NCI-H1105 treated with DMSO at 0.1 percent for 48 hours (cell line): ENCODE results near the gene C20orf204.
A peak's percentile ranks its signal among the peaks of the same experiment; 100 is the strongest.

Experiments used
- DNase-seq: peaks from one replicate; lab custom pipeline; 2025; lab: John Stamatoyannopoulos, UW

Gene C20orf204

GRCh38 chr20:64072498-64073063 lies 36.6 kb downstream of the C20orf204 start:
- DNase-seq = no peak

DNA sequence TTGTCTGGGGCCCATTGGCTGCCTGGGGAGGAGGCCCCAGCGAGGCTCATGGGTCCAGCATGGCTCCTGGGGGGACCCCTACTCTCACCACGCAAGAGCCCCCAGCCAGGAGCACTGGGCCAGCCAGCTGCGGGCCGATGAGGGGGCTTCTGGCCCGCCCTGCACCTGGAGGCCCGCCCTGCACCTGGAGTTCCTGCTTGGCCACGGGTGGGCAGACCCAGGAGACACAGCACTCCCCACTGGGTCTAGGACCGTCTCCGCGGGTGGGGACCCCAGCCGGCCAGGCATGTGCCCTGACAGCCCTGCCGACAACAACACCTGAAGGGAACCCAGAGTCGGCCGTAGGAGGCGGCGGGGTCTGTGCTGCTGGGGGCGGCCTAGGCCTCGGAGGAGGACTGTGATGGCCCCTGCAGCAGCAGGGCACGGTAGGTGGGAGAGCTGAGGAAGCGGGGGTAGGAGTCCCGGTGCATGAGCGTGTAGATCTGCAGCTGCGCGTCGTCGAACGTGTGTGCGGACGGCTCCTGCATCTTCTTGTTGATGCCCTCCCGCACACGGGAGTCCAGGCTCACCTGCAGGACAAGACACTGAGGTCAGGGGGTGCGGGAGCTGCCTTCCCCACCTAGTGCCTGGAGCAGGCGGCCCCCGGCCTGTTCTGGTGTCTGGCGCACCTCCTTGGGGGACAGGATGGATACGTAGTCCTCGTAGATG lies 37.6 kb downstream of the C20orf204 start:
- DNase-seq = no peak

- DNase-seq = no peak
Observed at GRCh38 chr20:64074184-64074789, 38.3 kb downstream of the C20orf204 start.

DNA sequence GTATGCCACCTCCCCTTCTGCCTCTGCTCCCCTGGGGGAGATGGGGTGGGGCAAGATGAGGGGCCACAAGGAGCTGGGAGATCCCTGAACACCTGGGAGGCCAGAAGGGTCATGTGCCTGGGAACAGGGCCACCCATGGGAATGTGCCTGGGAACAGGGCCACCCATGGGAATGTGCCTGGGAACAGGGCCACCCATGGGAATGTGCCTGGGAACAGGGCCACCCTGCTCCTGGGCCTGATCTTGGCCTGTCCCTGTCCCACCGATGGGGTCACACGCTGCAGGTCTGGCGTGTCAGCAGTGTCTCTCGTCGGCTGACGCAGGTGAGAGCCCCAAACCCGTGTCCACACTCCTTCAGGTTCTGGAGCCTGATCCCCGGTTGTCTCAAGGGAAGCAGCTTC lies 39.0 kb downstream of the C20orf204 start:
- no peak for DNase-seq

DNA sequence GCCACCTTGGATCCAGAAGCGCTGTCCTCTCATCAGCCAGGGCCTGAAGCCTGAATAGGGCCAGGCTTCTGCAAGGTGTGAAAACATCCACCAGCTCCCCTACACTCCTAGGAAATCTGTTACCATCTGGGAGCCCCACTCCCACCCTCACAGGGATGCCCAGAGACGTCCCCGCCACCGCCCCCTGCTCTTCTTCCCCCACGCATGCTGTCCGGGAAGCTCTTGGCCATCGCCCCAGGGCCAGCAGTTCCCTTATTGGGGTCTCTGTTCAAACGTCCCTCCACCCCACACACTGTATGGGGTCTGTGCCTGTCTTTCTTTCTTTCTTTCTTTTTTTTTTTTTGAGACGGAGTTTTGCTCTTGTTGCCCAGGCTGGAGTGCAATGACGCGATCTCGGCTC lies 39.6 kb downstream of the C20orf204 start:
- no peak for DNase-seq

- DNase-seq = no peak
Observed at GRCh38 chr20:64076061-64076997, 40.3 kb downstream of the C20orf204 start.

DNA sequence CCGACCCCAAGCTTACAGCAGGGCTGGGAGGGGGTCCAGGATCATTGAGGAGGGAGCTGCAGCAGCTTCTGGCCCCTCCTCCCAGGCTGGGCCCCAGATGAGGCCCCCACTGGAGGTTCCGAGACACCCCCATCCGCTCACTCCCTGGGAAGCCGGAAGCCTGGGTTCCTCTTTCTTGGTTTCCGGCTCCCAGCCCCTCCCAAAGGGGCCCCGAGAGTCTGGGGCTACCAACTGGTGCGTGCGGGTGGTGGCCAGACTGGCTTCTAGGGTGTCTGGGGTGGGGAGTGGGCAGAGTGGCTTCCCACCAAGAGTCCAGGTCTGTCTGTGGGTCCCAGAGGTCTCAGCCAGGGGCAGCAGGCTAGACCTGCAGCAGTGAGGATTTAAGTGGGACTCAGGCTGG lies 41.1 kb downstream of the C20orf204 start:
- no peak for DNase-seq

GRCh38 chr20:64077541-64077875 lies 41.5 kb downstream of the C20orf204 start:
- DNase-seq = no peak

DNA sequence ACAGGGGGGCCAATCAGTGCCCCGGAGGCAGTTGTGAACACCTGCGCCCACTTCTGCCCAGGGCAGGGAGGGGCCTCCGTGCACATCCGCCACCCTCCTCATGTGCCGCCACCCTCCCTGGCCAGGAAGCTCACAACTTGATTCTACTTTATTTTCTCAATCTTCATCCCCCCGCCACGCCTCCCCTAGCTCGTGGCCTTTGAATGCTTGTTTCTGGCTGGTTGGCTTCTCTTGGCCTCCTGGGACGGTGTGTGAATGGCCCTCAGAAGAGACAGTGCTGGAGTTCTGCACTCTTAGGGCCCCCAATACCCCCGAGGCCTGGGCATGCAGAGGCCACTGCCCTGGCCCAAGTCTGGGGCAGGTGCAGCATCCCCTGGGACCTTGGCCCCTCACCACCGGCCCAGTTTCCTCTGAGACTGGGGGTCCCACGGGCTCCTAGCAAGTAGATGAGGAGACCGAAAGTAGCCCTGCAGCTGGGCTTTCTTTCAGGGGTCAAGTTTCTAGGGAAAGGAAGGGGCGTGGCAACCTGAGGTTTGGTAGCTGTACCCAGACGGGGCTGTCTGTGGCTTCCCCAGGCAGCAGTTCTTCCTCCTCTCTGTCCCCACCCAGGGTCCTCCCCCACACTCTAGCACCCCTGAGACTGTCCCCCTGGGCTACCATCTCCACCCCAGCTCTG lies 42.0 kb downstream of the C20orf204 start:
- DNase-seq = no peak

GRCh38 chr20:64078934-64079272 lies 42.9 kb downstream of the C20orf204 start:
- DNase-seq = no peak

GRCh38 chr20:64079273-64080012 lies 43.5 kb downstream of the C20orf204 start, which contains the start of gene RGS19:
RGS19 (minus strand) TSS chr20:64079518; CDS start chr20:64076886, 2,632 bp downstream.
- DNase-seq = peak; percentile 28

DNA sequence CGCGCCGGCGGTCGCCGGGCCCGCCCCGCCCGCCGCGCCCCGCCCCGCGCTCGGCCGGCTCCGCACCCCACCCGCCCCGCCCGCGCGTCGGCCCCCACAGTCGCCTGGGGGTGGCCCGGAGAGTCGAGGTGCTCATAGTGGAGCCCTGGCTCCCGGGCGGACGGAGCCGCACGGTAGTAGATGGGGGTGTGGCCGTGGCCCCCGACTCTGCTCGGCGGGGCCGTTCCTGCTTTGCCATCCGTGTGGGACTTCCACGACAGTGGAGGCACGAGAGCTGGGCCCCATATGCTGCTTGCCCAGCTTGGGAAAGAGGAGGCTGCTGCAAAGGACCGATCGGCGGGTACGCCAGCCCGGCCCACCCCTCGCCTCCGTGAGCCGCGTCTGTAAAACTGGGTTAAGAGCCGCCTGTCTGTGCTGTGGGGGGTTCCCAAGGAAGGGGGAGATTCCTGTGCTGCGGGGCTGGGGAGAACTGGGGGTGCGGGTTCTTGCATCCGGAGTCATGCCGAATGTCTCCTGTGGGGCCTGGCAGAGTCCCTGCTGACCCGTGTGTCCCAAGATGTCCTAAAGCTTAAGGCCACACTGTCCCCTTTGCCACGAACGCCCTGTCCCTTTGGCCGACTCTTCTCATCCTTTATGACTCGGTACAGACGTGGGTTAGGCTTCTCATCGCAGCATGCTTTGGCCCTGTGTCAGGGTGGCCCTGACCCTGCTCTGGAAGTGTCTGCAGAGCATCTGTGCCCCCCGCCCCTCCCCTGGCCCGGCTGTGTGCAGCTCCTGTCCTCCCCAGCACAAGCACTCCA lies 44.2 kb downstream of the C20orf204 start, which contains the start of gene OPRL1:
Gene OPRL1, plus strand, starts transcription at position 70 of the 800 bp plus-strand sequence. CDS start 12,639 bp downstream, outside the sequence.
- DNase-seq = no peak

DNA sequence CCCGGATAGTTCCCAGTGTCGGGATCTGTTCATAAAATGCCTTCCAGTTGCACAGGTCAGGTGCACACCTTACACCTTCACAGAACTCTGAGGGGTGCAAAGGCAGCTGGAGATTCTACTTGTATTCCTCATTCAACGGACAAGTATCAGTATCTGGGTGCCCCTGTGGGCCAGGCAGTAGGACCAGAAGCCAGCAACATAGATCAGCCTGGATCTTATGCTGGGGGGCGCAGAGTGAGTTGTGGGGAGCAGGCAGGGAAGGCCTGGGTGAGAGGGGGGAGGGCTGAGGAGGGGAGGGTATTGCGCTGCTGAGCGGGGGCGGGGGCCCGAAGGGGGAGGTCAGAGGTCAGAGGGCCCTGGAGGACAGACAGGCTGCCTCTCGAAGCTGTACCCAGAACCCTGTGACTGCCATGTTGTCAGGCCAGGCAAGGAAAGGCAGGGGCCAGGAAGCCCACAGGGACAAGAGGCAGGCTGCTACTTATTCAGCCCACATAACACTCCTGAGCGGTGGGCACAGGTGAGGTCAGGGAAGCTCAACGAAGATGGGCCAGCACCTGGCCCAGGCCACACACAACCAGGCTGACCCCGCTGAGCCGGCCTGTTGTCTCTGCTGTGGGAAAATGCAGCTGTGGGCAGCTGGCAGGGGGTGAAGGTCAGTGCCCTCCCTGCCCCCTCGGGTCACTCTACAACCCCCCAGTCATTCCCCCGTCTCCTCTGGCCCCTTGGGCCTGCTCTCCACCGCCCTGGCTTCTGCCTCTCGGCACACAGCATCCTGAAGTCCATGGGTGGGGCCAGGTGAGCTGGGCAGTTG lies 45.0 kb downstream of the C20orf204 start:
- no peak for DNase-seq

GRCh38 chr20:64081624-64081964 lies 45.6 kb downstream of the C20orf204 start:
- no peak for DNase-seq

- no peak for DNase-seq
Observed at GRCh38 chr20:64082126-64082731, 46.2 kb downstream of the C20orf204 start.

- DNase-seq = no peak
Observed at GRCh38 chr20:64082820-64083377, 46.9 kb downstream of the C20orf204 start.

- peak; percentile 76 for DNase-seq
Observed at GRCh38 chr20:64083378-64083803, 47.4 kb downstream of the C20orf204 start.

DNA sequence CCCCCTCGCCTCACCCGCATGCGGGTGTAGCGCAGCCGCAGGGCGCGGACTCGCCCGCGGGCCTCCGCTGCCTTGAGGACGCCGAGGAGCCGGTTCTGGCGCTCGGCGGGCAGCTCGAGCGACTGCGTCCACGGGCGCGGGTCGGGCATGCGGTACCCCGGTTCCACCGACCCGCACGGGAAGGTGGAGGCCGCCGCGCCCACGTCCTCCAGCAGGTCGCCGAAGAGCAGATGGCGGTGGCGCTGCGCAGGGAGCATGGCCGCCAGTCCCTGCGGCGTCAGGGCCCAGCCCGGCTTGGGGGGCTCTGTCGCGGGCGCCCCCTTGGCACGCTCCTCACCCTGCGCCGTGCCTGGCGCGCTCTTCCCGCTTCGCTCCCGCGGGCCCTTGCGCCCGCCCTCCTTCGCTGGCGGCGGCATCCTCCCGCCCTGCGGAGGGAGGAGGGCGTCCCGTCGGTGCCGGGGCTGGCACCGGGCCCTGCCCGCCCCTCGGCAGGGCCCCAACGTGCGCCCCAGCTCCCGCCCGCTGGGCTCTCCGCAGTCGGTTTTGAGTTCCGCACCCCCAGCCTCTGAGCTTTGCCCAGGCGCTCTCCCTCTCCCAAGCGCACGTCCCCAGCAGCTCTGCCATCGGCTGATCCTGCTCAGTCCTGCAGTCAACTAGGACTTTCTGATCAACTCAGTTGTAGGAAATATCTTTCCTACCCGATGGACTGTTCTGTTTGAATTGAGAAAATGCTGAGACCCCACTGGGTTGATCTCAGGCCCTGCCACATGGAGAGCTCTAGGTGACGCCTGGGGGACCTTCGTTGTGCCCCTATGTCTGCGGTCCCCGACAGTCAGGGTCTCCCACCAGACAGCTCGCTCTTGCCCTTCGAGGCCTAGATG lies 48.1 kb downstream of the C20orf204 start, which contains the start of gene LKAAEAR1:
Gene LKAAEAR1, minus strand, starts transcription at position 595 of the 881 bp plus-strand sequence. Its CDS starts 179 bp downstream, at position 416.
- DNase-seq = peak; percentile 33
